Cardiac muscle cell (in vitro differentiated cells and primary cell): ENCODE data around the gene MBP. TPM values are rescaled to one million over a fixed set of nuclear protein-coding genes. Genes with fewer than 3 reads are reported as not detected.

Experiments
- DNase-seq, 2 donors: peaks; one replicate each; pipeline versions ENCODE4 v3.0.0 to v3.0.0-alpha.2; 2010 to 2017; ENCODE audit warnings: low read depth in 1 of 2, low spot score in 1 of 2
- H3K27ac ChIP-seq: fragments of 200-600 bp; sonication (generic); 2 replicates; pipeline ENCODE4 v1.5.1; 2016
- H3K27me3 ChIP-seq: fragments of 200-600 bp; sonication (generic); 2 replicates; pipeline ENCODE4 v1.6.0; 2016; ENCODE audit warnings: control low read depth
- H3K36me3 ChIP-seq: fragments of 200-600 bp; sonication (generic); 2 replicates; pipeline ENCODE4 v1.5.1; 2016; ENCODE audit warnings: control low read depth
- H3K4me1 ChIP-seq: fragments of 200-600 bp; sonication (generic); 2 replicates; pipeline ENCODE4 v1.8.1; 2017; ENCODE audit warnings: low read depth, mild to moderate bottlenecking, mixed run types
- H3K4me3 ChIP-seq: fragments of 200-600 bp; sonication (generic); 2 replicates; pipeline ENCODE4 v1.5.1; 2016; ENCODE audit warnings: mild to moderate bottlenecking
- H3K9me3 ChIP-seq: fragments of 200-600 bp; sonication (generic); 2 replicates; pipeline ENCODE4 v1.5.1; 2017; ENCODE audit warnings: low read depth, mild to moderate bottlenecking, control low read depth
- polyA plus RNA-seq: library from polyadenylated mRNA; unstranded; fragments of >200 nt; fragmentation: Nextera tagmentation; extraction: Ambion mirVana; gene quantifications from 2 replicates; pipeline ENCODE4 v1.2.1, GENCODE V29; 2016
- total RNA-seq: library from RNA; depleted of rRNA; stranded (reverse); fragments of >200 nt; gene quantifications from 2 replicates; pipeline ENCODE4 v1.2.3, GENCODE V29; 2016
- TF ChIP-seq, protein P1 (sequence below): IDR thresholded peaks from 2 replicates; pipeline ENCODE4 v1.5.1; 2012; ENCODE audit warnings: low read depth, mild to moderate bottlenecking, low read length

Gene MBP
- total and polyA plus RNA-seq, 2 experiments from 2014 or later: 0.32 to 0.42 TPM

- Histone ChIP-seq H3K36me3 (no peaks in the 10 kb centered on the region), H3K4me3 (no peak overlapping the region), H3K27ac (no peak overlapping the region), H3K27me3 (no peaks in the 10 kb centered on the region), H3K4me1 (no peaks in the 10 kb centered on the region), H3K9me3 (no peaks in the 10 kb centered on the region)
- TF ChIP-seq, protein P1, sequence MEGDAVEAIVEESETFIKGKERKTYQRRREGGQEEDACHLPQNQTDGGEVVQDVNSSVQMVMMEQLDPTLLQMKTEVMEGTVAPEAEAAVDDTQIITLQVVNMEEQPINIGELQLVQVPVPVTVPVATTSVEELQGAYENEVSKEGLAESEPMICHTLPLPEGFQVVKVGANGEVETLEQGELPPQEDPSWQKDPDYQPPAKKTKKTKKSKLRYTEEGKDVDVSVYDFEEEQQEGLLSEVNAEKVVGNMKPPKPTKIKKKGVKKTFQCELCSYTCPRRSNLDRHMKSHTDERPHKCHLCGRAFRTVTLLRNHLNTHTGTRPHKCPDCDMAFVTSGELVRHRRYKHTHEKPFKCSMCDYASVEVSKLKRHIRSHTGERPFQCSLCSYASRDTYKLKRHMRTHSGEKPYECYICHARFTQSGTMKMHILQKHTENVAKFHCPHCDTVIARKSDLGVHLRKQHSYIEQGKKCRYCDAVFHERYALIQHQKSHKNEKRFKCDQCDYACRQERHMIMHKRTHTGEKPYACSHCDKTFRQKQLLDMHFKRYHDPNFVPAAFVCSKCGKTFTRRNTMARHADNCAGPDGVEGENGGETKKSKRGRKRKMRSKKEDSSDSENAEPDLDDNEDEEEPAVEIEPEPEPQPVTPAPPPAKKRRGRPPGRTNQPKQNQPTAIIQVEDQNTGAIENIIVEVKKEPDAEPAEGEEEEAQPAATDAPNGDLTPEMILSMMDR: no peak
- DNase-seq: no peak
These were observed 19.0 kb downstream of the MBP start for GRCh38 chr18:77113361-77114151.

DNA sequence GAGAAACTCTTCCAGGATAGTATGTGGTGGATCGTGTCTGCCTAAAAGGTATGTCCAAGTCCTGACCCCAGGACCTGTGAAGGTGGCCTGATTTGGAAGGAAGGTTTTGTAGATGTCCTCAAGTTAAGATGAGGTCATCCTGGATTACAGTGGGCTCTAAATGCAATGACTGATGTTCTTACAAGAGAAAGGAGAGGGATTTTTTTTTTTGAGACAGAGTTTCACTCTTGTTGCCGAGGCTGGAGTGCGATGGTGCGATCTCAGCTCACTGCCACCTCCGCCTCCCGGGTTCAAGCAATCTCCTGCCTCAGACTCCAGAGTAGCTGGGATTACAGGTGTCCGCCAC, 19.9 kb downstream of the MBP start:
- no peak for DNase-seq

GRCh38 chr18:77111951-77112746, 20.4 kb downstream of the MBP start:
- H3K9me3 ChIP-seq: no peaks in the 10 kb centered on the region
- no peak overlapping the region for H3K4me3 ChIP-seq
- no peaks in the 10 kb centered on the region for H3K36me3 ChIP-seq
- peaks cover 11% of the 10 kb centered on the region for H3K4me1 ChIP-seq
- no peaks in the 10 kb centered on the region for H3K27me3 ChIP-seq
- no peak overlapping the region for H3K27ac ChIP-seq
- TF ChIP-seq, protein P1: no peak
- no peak for DNase-seq

More for the DNA sequence above, 19.9 kb downstream of the MBP start:
- Histone ChIP-seq H3K9me3 (no peaks in the 10 kb centered on the region), H3K27me3 (no peaks in the 10 kb centered on the region), H3K4me3 (no peak overlapping the region), H3K4me1 (peaks cover 5% of the 10 kb centered on the region), H3K27ac (no peak overlapping the region), H3K36me3 (no peaks in the 10 kb centered on the region)
- TF ChIP-seq, protein P1: no peak

- DNase-seq: no peak
- H3K36me3 ChIP-seq: no peaks in the 10 kb centered on the region
- H3K27ac ChIP-seq: no peak overlapping the region
- TF ChIP-seq, protein P1: no peak
- H3K27me3 ChIP-seq: no peaks in the 10 kb centered on the region
- peaks cover 14% of the 10 kb centered on the region for H3K4me1 ChIP-seq
- no peak overlapping the region for H3K4me3 ChIP-seq
- H3K9me3 ChIP-seq: no peaks in the 10 kb centered on the region
These were observed 21.1 kb downstream of the MBP start for GRCh38 chr18:77111449-77111848.

- peaks cover 14% of the 10 kb centered on the region for H3K4me1 ChIP-seq
- no peak overlapping the region for H3K27ac ChIP-seq
- H3K4me3 ChIP-seq: no peak overlapping the region
- DNase-seq: no peak
- TF ChIP-seq, protein P1: no peak
- no peaks in the 10 kb centered on the region for H3K27me3 ChIP-seq
- no peaks in the 10 kb centered on the region for H3K36me3 ChIP-seq
- no peaks in the 10 kb centered on the region for H3K9me3 ChIP-seq
These were observed 21.6 kb downstream of the MBP start for GRCh38 chr18:77110936-77111335.
